Neural cell (in vitro differentiated cells): Measurements from ENCODE around the gene SYNE3. TPM values are rescaled to one million over a fixed set of nuclear protein-coding genes. Genes with fewer than 3 reads are reported as not detected.

Experiments used
- H2AFZ ChIP-seq: fragments of 200-600, 300-800 bp; sonication (generic), shearing (Covaris generic); 2 replicates; pipeline ENCODE4 v1.6.0; 2014; ENCODE audit warnings: low read depth, mild to moderate bottlenecking, antibody characterized with exemption, low read length, moderate library complexity
- H3F3A ChIP-seq: fragments of 200-600 bp; shearing (Covaris generic); 2 replicates; pipeline ENCODE4 v1.6.1; 2016; ENCODE audit warnings: mild to moderate bottlenecking, moderate library complexity, mixed read lengths, antibody characterized with exemption, low read length; ENCODE audit not compliant: insufficient read depth, poor library complexity, severe bottlenecking
- H3K27ac ChIP-seq: fragments of 200-600, 300-800 bp; sonication (generic), shearing (Covaris generic); 2 replicates; pipeline ENCODE4 v1.5.1; 2014; ENCODE audit warnings: mild to moderate bottlenecking, low read length, moderate library complexity
- H3K27me3 ChIP-seq: fragments of 300-800, 200-600 bp; sonication (generic), shearing (Covaris generic); 2 replicates; pipeline ENCODE4 v1.6.0; 2014; ENCODE audit warnings: mild to moderate bottlenecking, low read depth, low read length, moderate library complexity; ENCODE audit not compliant: insufficient read depth
- H3K36me3 ChIP-seq: fragments of 300-800, 200-600 bp; sonication (generic), shearing (Covaris generic); 2 replicates; pipeline ENCODE4 v1.5.1; 2014; ENCODE audit warnings: mild to moderate bottlenecking, antibody characterized with exemption, low read length, moderate library complexity; ENCODE audit not compliant: insufficient read depth
- H3K4me2 ChIP-seq: fragments of 300-800, 200-600 bp; sonication (generic), shearing (Covaris generic); 2 replicates; pipeline ENCODE4 v1.6.0; 2014; ENCODE audit warnings: mild to moderate bottlenecking, low read length
- H3K4me3 ChIP-seq: fragments of 300-800, 200-600 bp; sonication (generic), shearing (Covaris generic); 2 replicates; pipeline ENCODE4 v1.5.1; 2014; ENCODE audit warnings: mild to moderate bottlenecking, low read length, moderate library complexity
- H3K79me2 ChIP-seq: fragments of 200-600 bp; shearing (Covaris generic); replicated peaks from 2 replicates; pipeline ENCODE4 v1.6.0; 2014; ENCODE audit warnings: mild to moderate bottlenecking, low read length, moderate library complexity; ENCODE audit not compliant: insufficient read depth
- H3K9ac ChIP-seq: fragments of 300-800, 200-600 bp; sonication (generic), shearing (Covaris generic); 2 replicates; pipeline ENCODE4 v1.6.1; 2016; ENCODE audit warnings: mild to moderate bottlenecking, low read length, mixed read lengths
- H3K9me2 ChIP-seq: fragments of 200-600 bp; shearing (Covaris generic); 2 replicates; pipeline ENCODE4 v1.6.1; 2016; ENCODE audit warnings: mild to moderate bottlenecking, low read length, mixed read lengths; ENCODE audit not compliant: insufficient read depth
- H3K9me3 ChIP-seq: fragments of 200-600, 300-800 bp; sonication (generic), shearing (Covaris generic); 2 replicates; pipeline ENCODE4 v1.6.1; 2016; ENCODE audit warnings: mild to moderate bottlenecking, mixed run types, low read length, moderate library complexity, mixed read lengths
- H4K20me1 ChIP-seq: fragments of 200-600 bp; shearing (Covaris generic); 2 replicates; pipeline ENCODE4 v1.6.1; 2016; ENCODE audit warnings: mild to moderate bottlenecking, mixed run types; ENCODE audit not compliant: insufficient read depth
- EP300 ChIP-seq: fragments of 450-650 bp; conservative IDR thresholded peaks from 2 replicates; pipeline ENCODE4 v1.6.1; 2014; ENCODE audit warnings: antibody characterized with exemption, mild to moderate bottlenecking, moderate library complexity; ENCODE audit not compliant: poor library complexity, severe bottlenecking
- EZH2 ChIP-seq: fragments of 200-600, 300-800 bp; shearing (Covaris generic), sonication (generic); IDR thresholded peaks from 2 replicates; pipeline ENCODE4 v1.6.1; 2014; ENCODE audit warnings: antibody characterized with exemption, low read length, borderline replicate concordance, mild to moderate bottlenecking; ENCODE audit not compliant: insufficient read depth, poor library complexity, severe bottlenecking
- MXI1 ChIP-seq: fragments of 450-650 bp; conservative IDR thresholded peaks from 2 replicates; pipeline ENCODE4 v1.6.1; 2014; ENCODE audit warnings: antibody characterized with exemption, mild to moderate bottlenecking; ENCODE audit not compliant: poor library complexity, severe bottlenecking
- POLR2AphosphoS5 ChIP-seq: IDR thresholded peaks from 2 replicates; pipeline ENCODE4 v1.6.1; 2012
- RAD21 ChIP-seq: fragments of 450-650 bp; conservative IDR thresholded peaks from 2 replicates; pipeline ENCODE4 v1.6.1; 2014; ENCODE audit warnings: antibody characterized with exemption, mild to moderate bottlenecking, moderate library complexity
- SMC3 ChIP-seq: fragments of 450-650 bp; conservative IDR thresholded peaks from 2 replicates; pipeline ENCODE4 v1.6.1; 2014; ENCODE audit warnings: antibody characterized with exemption, mild to moderate bottlenecking, moderate library complexity; ENCODE audit not compliant: poor library complexity
- TAF1 ChIP-seq: IDR thresholded peaks from 2 replicates; pipeline ENCODE4 v1.6.1; 2012; ENCODE audit warnings: low read depth
- polyA plus RNA-seq: library from polyadenylated mRNA; depleted of rRNA; stranded (reverse); fragments of >200 nt; gene quantifications from 2 replicates; pipeline ENCODE4 v1.2.3, GENCODE V29; 2014
- TF ChIP-seq, protein P1 (sequence below): IDR thresholded peaks from 2 replicates; pipeline ENCODE4 v1.6.1; 2012; ENCODE audit warnings: borderline replicate concordance
- TF ChIP-seq, protein P2 (sequence below): fragments of 450-650 bp; IDR thresholded peaks from 2 replicates; pipeline ENCODE4 v1.5.1; 2014; ENCODE audit warnings: antibody characterized with exemption, mild to moderate bottlenecking, moderate library complexity; ENCODE audit not compliant: poor library complexity, severe bottlenecking

SYNE3 gene
- polyA plus RNA-seq, 1 donor from 2014 or later = 0.35 TPM

DNA sequence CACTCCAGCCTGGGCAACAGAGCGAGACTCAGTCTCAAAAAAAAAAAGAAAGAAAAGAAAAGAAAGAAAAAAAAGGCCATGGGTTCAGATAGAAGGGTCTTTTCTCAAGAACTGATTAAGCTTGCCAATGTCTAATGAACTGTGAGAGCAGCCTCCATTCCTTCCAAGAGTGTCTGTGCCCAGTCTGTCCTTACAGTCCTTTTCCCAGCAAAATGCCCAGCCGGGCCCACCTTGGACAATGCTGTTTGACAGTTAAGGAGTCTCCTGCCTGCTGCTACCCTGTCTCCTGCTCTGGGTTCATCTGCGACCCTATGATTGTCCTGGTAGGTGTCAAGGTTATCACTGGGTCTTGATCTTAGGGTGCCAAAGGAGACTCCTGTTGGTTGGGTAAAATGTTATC lies 21.4 kb downstream of the SYNE3 start:
- no peaks in the 10 kb centered on the region for H3K27me3 ChIP-seq
- no peak for TF ChIP-seq TAF1
- TF ChIP-seq POLR2AphosphoS5 = no peak
- TF ChIP-seq MXI1 = no peak
- TF ChIP-seq EZH2 = no peak
- TF ChIP-seq, protein P1, sequence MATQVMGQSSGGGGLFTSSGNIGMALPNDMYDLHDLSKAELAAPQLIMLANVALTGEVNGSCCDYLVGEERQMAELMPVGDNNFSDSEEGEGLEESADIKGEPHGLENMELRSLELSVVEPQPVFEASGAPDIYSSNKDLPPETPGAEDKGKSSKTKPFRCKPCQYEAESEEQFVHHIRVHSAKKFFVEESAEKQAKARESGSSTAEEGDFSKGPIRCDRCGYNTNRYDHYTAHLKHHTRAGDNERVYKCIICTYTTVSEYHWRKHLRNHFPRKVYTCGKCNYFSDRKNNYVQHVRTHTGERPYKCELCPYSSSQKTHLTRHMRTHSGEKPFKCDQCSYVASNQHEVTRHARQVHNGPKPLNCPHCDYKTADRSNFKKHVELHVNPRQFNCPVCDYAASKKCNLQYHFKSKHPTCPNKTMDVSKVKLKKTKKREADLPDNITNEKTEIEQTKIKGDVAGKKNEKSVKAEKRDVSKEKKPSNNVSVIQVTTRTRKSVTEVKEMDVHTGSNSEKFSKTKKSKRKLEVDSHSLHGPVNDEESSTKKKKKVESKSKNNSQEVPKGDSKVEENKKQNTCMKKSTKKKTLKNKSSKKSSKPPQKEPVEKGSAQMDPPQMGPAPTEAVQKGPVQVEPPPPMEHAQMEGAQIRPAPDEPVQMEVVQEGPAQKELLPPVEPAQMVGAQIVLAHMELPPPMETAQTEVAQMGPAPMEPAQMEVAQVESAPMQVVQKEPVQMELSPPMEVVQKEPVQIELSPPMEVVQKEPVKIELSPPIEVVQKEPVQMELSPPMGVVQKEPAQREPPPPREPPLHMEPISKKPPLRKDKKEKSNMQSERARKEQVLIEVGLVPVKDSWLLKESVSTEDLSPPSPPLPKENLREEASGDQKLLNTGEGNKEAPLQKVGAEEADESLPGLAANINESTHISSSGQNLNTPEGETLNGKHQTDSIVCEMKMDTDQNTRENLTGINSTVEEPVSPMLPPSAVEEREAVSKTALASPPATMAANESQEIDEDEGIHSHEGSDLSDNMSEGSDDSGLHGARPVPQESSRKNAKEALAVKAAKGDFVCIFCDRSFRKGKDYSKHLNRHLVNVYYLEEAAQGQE = no peak
- TF ChIP-seq SMC3 = no peak
- TF ChIP-seq RAD21 = no peak
- no peak for TF ChIP-seq EP300
- TF ChIP-seq, protein P2, sequence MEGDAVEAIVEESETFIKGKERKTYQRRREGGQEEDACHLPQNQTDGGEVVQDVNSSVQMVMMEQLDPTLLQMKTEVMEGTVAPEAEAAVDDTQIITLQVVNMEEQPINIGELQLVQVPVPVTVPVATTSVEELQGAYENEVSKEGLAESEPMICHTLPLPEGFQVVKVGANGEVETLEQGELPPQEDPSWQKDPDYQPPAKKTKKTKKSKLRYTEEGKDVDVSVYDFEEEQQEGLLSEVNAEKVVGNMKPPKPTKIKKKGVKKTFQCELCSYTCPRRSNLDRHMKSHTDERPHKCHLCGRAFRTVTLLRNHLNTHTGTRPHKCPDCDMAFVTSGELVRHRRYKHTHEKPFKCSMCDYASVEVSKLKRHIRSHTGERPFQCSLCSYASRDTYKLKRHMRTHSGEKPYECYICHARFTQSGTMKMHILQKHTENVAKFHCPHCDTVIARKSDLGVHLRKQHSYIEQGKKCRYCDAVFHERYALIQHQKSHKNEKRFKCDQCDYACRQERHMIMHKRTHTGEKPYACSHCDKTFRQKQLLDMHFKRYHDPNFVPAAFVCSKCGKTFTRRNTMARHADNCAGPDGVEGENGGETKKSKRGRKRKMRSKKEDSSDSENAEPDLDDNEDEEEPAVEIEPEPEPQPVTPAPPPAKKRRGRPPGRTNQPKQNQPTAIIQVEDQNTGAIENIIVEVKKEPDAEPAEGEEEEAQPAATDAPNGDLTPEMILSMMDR = no peak
- no peak overlapping the region for H3K4me2 ChIP-seq
- no peaks in the 10 kb centered on the region for H4K20me1 ChIP-seq
- no peak overlapping the region for H2AFZ ChIP-seq
- no peaks in the 10 kb centered on the region for H3F3A ChIP-seq
- no peaks in the 10 kb centered on the region for H3K9me2 ChIP-seq
- no peak overlapping the region for H3K27ac ChIP-seq
- H3K79me2 ChIP-seq = no peaks in the 10 kb centered on the region
- no peaks in the 10 kb centered on the region for H3K36me3 ChIP-seq
- no peak overlapping the region for H3K4me3 ChIP-seq
- no peaks in the 10 kb centered on the region for H3K9me3 ChIP-seq
- H3K9ac ChIP-seq = no peak overlapping the region

DNA sequence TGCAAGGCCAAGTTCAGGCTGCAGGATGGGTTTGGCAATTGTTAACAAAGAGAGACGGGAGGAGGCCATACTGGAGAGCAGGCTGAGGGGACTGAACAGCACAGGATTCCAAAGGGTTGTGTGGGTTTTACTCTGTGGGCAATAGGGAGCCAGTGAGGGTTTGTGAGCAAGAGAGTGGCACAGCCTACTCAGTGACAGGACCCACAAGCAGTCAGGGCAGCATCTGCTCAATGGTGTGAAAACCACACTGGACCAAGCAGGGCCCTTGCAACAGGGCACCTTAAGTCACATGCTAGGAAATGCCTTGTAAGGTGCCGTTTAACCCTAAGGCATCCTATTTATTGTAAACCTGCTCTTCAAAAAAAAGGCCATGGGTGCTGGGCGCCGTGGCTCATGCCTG lies 22.0 kb downstream of the SYNE3 start:
- H3K9ac ChIP-seq = no peak overlapping the region
- no peak overlapping the region for H3K4me2 ChIP-seq

More for the DNA sequence above, 22.0 kb downstream of the SYNE3 start:
- Histone ChIP-seq H3K36me3 (no peaks in the 10 kb centered on the region), H3K79me2 (no peaks in the 10 kb centered on the region), H2AFZ (no peak overlapping the region), H3K9me3 (no peaks in the 10 kb centered on the region), H3F3A (no peaks in the 10 kb centered on the region), H3K4me3 (no peak overlapping the region), H4K20me1 (no peaks in the 10 kb centered on the region), H3K27ac (no peak overlapping the region), H3K9me2 (no peaks in the 10 kb centered on the region), H3K27me3 (no peaks in the 10 kb centered on the region)
- no peak for TF ChIP-seq TAF1
- no peak for TF ChIP-seq EZH2
- TF ChIP-seq, protein P2 = no peak
- TF ChIP-seq SMC3 = no peak
- no peak for TF ChIP-seq MXI1
- TF ChIP-seq, protein P1 = no peak
- no peak for TF ChIP-seq RAD21
- no peak for TF ChIP-seq POLR2AphosphoS5
- TF ChIP-seq EP300 = no peak
